Testis (tissue), 3 donors: ENCODE data around the gene TTLL8. TPM values are rescaled to one million over a fixed set of nuclear protein-coding genes. Genes with fewer than 3 reads are reported as not detected.

Experiments used
- DNase-seq: peaks from one replicate; pipeline ENCODE4 v3.0.0-alpha.2; 2019
- H3K27ac ChIP-seq, 2 donors: fragments of 200-600 bp; sonication (generic); one replicate each; pipeline ENCODE4 v1.5.1; 2019
- H3K27me3 ChIP-seq: fragments of 200-600 bp; sonication (generic); one replicate; pipeline ENCODE4 v1.5.1; 2019
- H3K36me3 ChIP-seq: fragments of 200-600 bp; sonication (generic); one replicate; pipeline ENCODE4 v1.5.1; 2017; ENCODE audit warnings: low read depth; ENCODE audit errors: missing control alignments
- H3K4me1 ChIP-seq: fragments of 200-600 bp; sonication (generic); one replicate; pipeline ENCODE4 v1.5.1; 2019
- H3K4me3 ChIP-seq, 2 donors: fragments of 200-600 bp; sonication (generic); one replicate each; pipeline ENCODE4 v1.5.1; 2017 to 2019
- H3K9me3 ChIP-seq: fragments of 200-600 bp; sonication (generic); one replicate; pipeline ENCODE4 v1.5.1; 2017
- CTCF ChIP-seq, 3 experiments: fragments of 450-650 bp in 2 of 3; fragments of 200-600 bp in 1 of 3; sonication (generic) in 1 of 3; IDR thresholded peaks; one replicate each; pipeline ENCODE4 v1.5.1; 2016 to 2019; ENCODE audit warnings: antibody characterized with exemption in 3 of 3, mild to moderate bottlenecking in 2 of 3, moderate library complexity in 1 of 3
- POLR2A ChIP-seq: fragments of 450-650 bp; IDR thresholded peaks from one replicate; pipeline ENCODE4 v1.6.1; 2017; ENCODE audit warnings: antibody characterized with exemption, mild to moderate bottlenecking, moderate library complexity
- WGBS, 2 donors: methylation state at CpG; one replicate each; pipeline ENCODE4 v1.1.5; 2018; 5-methylcytosine and 5-hydroxymethylcytosine counted together
- intact Hi-C: fragments of 100-400 bp; cut with DNase I; formaldehyde crosslinking; loops from one replicate; pipeline ENCODE4 v1.15.1; 2023; ENCODE audit warnings: low total_unique reads
- polyA plus RNA-seq: library from polyadenylated mRNA; stranded (reverse); fragments of 350-450 nt; fragmentation: Illumina TruSeq; extraction: RNeasy Lipid Tissue Mini Kit (QIAGEN cat#74804); gene quantifications from one replicate; pipeline ENCODE4 v1.2.3, GENCODE V29; 2014; ENCODE audit warnings: low read depth, low replicate concordance; ENCODE audit not compliant: insufficient read depth
- total RNA-seq, 2 donors: library from RNA; depleted of rRNA; stranded (reverse); fragments of >200 nt; gene quantifications; one replicate each; pipeline ENCODE4 v1.2.3, GENCODE V29; 2016

Gene TTLL8
- total and polyA plus RNA-seq, 3 donors from 2014 or later, result 5.1 to 11.9 (median 11.3) TPM

DNA sequence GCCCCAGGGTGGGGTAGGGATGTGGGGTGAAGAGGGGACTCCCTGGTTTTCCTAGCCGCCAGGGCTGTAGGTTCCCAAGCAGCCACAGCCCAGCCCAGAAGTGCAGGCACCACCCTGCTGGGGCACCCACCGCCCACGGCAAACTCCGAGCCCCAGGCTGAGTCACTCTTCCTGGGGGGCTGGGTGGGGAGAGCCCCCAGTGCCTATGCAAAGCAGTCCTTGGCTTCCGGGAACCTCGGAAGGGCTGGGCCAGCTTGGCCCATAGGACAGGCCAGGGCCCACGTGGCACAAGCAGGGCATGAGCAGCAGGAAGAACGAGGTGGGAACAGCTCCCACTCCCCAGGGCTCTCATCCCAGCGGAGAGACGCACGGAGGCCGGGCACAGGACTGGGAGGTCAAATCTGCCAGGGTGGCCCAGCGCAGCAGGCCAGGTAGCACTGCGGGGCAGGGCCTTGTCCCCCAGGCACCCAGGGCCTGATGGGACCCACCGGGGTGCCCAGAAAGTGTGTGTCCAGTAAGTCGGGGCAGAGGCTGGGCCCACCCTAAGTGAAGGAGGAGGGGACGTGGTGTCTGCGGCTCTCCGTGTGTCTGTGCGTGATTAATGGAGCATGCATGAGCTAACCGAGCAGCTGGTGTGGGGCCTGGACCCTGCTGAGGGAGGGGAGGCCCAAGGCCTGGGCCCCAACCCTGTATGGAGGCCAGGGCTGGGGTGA lies 41.0 kb downstream of the TTLL8 start:
- intact Hi-C loops, result no loop called here
- Histone ChIP-seq H3K4me1 (peaks cover 9% of the 10 kb centered on the region), H3K9me3 (no peaks in the 10 kb centered on the region), H3K4me3 (no peak overlapping the region), H3K27me3 (no peaks in the 10 kb centered on the region), H3K27ac (no peak overlapping the region), H3K36me3 (no peaks in the 10 kb centered on the region)
- WGBS, 2 donors, result 71 to 74% methylated on average over 5 to 21 of the region's 21 CpGs
- DNase-seq, result no peak
- TF ChIP-seq POLR2A (no peak), CTCF (IDR thresholded peaks at IDR 0.05) (no peak)

- Histone ChIP-seq H3K4me1 (peaks cover 9% of the 10 kb centered on the region), H3K36me3 (no peaks in the 10 kb centered on the region), H3K9me3 (no peaks in the 10 kb centered on the region), H3K4me3 (no peak overlapping the region), H3K27me3 (no peaks in the 10 kb centered on the region), H3K27ac (no peak overlapping the region)
- intact Hi-C loops, result no loop called here
- TF ChIP-seq POLR2A (no peak), CTCF (IDR thresholded peaks at IDR 0.05) (no peak)
- 82 to 94% methylated on average over 10 to 20 of the region's 20 CpGs for WGBS, 2 donors
- DNase-seq, result no peak
Observed at GRCh38 chr22:50016308-50016987, 41.6 kb downstream of the TTLL8 start.

GRCh38 chr22:50015451-50016307 lies 42.4 kb downstream of the TTLL8 start:
- 0 to 31% methylated on average over 2 to 19 of the region's 30 CpGs for WGBS, 2 donors
- H3K27ac ChIP-seq, result no peak overlapping the region
- H3K27me3 ChIP-seq, result no peaks in the 10 kb centered on the region
- peaks cover 9% of the 10 kb centered on the region for H3K4me1 ChIP-seq
- TF ChIP-seq CTCF (IDR thresholded peaks at IDR 0.05) (no peak), POLR2A (no peak)
- intact Hi-C loops, result no loop called here
- no peaks in the 10 kb centered on the region for H3K9me3 ChIP-seq
- H3K36me3 ChIP-seq, result no peaks in the 10 kb centered on the region
- H3K4me3 ChIP-seq, result no peak overlapping the region
- no peak for DNase-seq

DNA sequence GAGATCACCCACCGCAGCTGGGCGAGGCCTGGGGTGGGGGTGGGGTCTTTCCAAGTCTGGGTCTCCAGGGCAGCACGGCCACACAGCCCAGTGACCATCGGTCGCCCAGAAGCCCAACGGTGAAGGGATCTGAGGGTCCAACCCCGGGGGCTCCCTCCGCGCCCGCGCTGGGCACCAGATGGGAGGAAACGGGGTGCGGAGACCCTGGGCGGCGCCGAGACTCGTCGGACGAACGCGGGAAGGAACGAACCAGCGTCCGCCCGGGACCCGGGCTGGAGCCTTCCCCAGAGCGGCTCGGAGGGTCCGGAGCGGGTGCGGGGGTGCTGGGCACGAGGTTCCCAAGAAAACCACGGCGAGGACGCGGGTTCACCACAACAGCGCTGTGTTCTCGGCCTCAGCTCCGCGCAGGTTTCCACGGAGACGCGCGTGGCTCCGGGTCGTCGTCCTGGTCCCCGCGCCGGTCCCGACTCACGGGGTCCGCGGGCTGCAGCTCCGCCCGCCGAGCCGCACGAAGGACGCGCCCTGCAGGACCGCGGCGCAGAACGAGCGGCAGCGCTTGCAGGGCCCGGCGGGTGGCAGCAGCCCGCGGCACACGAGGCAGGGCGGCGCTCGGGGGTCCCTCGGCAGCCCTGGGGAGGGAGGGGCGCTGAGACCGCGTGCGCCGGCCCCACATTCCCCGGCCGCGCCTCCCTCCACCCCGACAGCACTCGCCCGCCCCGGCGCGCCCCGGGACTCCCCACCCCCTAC lies 43.3 kb downstream of the TTLL8 start:
- Histone ChIP-seq H3K36me3 (no peaks in the 10 kb centered on the region), H3K9me3 (no peaks in the 10 kb centered on the region), H3K4me3 (no peak overlapping the region), H3K27me3 (no peaks in the 10 kb centered on the region), H3K4me1 (peaks cover 9% of the 10 kb centered on the region), H3K27ac (no peak overlapping the region)
- intact Hi-C loops, result no loop called here
- DNase-seq, result no peak
- 1% methylated on average over 50 of the region's 91 CpGs; no CpG with 5 or more reads in 1 of the 2 donors for WGBS, 2 donors
- no peak for TF ChIP-seq CTCF (IDR thresholded peaks at IDR 0.05)
